Measurements from ENCODE around the gene ERRFI1.

ERRFI1 gene

GRCh38 chr1:7985851-7986612, 40.1 kb downstream of the ERRFI1 start:
- H3K4me3 ChIP-seq (ENCODE audit: control insufficient read depth, low read depth, low read length), result no peak overlapping the region
- TF ChIP-seq CTCF (IDR thresholded peaks at IDR 0.05; ENCODE audit: control insufficient read depth, insufficient read depth, low read depth, low read length, missing control alignments), result no peak
- DNase-seq (ENCODE audit: low read depth), result no peak

GRCh38 chr1:7984811-7985210, 41.3 kb downstream of the ERRFI1 start:
- no peak for DNase-seq (ENCODE audit: low read depth)
- no peak overlapping the region for H3K4me3 ChIP-seq (ENCODE audit: control insufficient read depth, low read depth, low read length)
- TF ChIP-seq CTCF (IDR thresholded peaks at IDR 0.05; ENCODE audit: control insufficient read depth, insufficient read depth, low read depth, low read length, missing control alignments), result no peak

DNA sequence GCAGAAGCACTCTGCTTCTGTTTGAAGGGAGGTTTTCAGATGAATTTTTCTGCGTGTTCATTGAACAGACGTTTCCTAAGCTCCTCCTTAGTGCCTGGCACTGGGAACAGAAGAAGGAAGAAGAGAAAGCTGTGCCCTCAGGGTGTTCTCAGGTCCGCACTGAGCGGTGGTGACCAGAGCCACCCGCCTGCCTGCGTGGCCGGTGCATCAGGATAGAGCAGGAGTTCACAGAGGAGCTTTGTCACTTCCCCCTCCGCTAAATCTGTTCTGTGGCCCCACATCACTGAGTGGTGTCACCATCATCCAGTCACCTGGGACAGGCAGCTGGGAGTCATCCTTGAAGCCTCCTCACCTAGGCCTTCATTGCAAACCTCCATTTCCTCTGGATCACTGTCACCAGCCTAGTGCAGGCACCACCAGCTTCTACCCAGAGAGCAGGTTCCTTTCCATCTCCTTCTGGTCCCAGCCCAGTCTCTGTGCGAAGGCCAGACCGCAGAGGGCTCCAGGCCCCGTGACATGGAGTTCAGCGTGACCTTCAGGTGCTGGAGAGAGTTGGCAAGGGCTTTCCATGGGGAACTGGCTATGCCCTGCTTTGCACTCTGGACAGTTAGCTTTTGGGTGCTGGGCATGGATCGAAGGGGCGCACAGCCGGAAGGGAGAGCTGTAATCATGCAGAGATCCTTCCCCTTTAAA, 42.9 kb downstream of the ERRFI1 start:
- no peak for TF ChIP-seq CTCF (IDR thresholded peaks at IDR 0.05; ENCODE audit: control insufficient read depth, insufficient read depth, low read depth, low read length, missing control alignments)
- DNase-seq (ENCODE audit: low read depth), result no peak

DNA sequence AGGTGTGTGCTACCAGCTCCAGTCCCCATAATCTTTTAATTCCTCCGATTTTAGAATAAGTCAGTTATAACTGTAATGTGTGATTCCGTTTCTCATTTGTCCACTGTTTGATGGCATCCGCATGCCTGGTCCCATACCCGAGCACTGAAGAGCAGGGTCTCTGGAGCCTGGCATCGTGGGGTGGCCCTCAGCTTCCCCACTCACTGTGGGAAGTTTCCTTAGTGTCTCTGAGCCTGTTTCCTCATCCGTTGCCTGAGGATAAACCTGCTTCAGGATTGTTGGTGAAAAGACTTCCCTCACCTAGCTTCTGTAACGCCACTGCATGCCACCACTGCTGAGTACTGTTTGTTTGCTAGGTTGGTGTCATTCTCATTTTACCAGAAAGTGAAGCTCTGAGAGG, 45.1 kb downstream of the ERRFI1 start:
- TF ChIP-seq CTCF (IDR thresholded peaks at IDR 0.05; ENCODE audit: control insufficient read depth, insufficient read depth, low read depth, low read length, missing control alignments), result no peak
- DNase-seq (ENCODE audit: low read depth), result no peak
- H3K4me3 ChIP-seq (ENCODE audit: control insufficient read depth, low read depth, low read length), result no peak overlapping the region

More for the DNA sequence above, 42.9 kb downstream of the ERRFI1 start:
- H3K4me3 ChIP-seq (ENCODE audit: control insufficient read depth, low read depth, low read length), result no peak overlapping the region

DNA sequence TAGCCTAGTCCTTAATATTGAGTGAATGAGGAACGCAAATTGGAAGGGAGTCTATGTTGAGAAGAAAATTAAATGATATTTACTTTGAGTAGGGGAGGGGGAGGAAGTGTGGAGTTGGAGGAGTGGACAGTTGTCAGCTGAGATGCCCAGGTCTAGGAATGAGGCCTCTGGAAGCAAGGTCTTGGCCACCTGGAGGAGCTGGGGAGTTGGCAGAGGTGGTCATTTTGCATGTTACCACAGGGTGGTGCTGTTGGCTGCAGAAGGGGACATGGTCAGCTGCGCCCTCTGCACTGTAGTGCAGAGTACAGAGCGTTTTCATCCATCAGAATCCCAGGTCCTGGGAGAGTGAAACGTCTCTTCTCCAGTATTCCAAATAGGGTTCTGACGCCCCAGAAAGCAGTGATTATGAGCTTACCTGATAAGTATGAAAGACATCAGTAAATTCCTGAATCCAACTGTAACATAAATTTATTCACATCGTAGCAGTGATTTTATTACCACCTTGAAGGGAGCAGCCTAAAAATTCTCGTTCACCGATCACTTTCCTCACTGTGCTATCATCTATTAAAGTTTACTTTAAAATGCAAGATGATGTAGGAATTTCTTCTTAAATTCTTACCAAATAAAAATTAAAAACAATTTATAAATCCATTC, 50.8 kb downstream of the ERRFI1 start:
- TF ChIP-seq CTCF (IDR thresholded peaks at IDR 0.05; ENCODE audit: control insufficient read depth, insufficient read depth, low read depth, low read length, missing control alignments), result peak; percentile 91
- no peak overlapping the region for H3K4me3 ChIP-seq (ENCODE audit: control insufficient read depth, low read depth, low read length)
- no peak for DNase-seq (ENCODE audit: low read depth)

DNA sequence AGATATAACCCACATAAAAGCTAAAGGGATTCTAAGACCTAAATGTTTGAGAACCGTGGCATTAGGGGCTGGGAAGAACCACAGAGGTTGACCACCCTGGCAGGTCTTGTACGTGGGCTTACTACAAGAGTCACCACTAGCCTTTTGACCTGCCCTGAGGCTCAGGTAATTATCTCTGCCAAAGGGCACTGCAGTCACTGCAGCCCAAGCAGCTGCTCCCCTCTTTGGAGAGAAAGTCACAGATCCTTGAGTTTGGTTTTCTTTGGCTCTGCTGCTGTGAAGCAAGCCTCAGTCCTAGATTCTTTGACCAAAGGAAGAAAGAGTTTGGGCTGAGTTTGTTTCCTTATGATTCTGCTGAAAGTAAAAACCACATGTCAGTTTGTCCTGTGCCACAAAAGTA, 53.0 kb downstream of the ERRFI1 start:
- no peak for TF ChIP-seq CTCF (IDR thresholded peaks at IDR 0.05; ENCODE audit: control insufficient read depth, insufficient read depth, low read depth, low read length, missing control alignments)

More for the DNA sequence above, 53.0 kb downstream of the ERRFI1 start:
- H3K4me3 ChIP-seq (ENCODE audit: control insufficient read depth, low read depth, low read length), result no peak overlapping the region
- DNase-seq (ENCODE audit: low read depth), result no peak
